ENCODE results near the gene PSMC3IP. TPM values are rescaled to one million over a fixed set of nuclear protein-coding genes. Genes with fewer than 3 reads are reported as not detected.
A peak's percentile ranks its signal among the peaks of the same experiment; 100 is the strongest.
"Not testable (repeated sequence)": the region's sequence is repeated elsewhere in the genome, so short reads cannot be mapped to it uniquely, and the experiment has no call there.

Gene PSMC3IP
- polyA plus RNA-seq, 1 experiment, result 3.4 TPM

GRCh38 chr17:42553161-42553818, 24.2 kb downstream of the PSMC3IP start:
- H3K27me3 ChIP-seq (ENCODE audit: control insufficient read depth, insufficient read depth, low read length), result no peaks in the 10 kb centered on the region
- no peaks in the 10 kb centered on the region; the same call in 1 of the 2 replicates for H3K36me3 ChIP-seq (ENCODE audit: control insufficient read depth, insufficient read depth, low read length)
- DNase-seq (ENCODE audit: low read depth), result no peak
- TF ChIP-seq CTCF (IDR thresholded peaks at IDR 0.05; ENCODE audit: insufficient read depth, low read depth, low read length), result no peak
- POLR2A ChIA-PET, result interaction anchor here (0.6 kb wide), 1 partner anchor 395 kb away, joined by 5 read pairs; no protein-coding TSS in a partner anchor
- H3K4me3 ChIP-seq (ENCODE audit: low read depth, low read length), result no peak overlapping the region
- CTCF ChIA-PET, result interaction anchor here (1.1 to 1.8 kb wide), 3 partner anchors 25 to 485 kb away, joined by 3 to 4 read pairs (median 4); no protein-coding TSS in a partner anchor

GRCh38 chr17:42552736-42553135, 24.8 kb downstream of the PSMC3IP start, which contains the start of gene HSD17B1:
TSS of gene HSD17B1 (plus strand) at chr17:42552923. CDS start at chr17:42552934, 11 bp downstream.
- H3K27me3 ChIP-seq (ENCODE audit: control insufficient read depth, insufficient read depth, low read length); H3K36me3 ChIP-seq (ENCODE audit: control insufficient read depth, insufficient read depth, low read length); DNase-seq (ENCODE audit: low read depth): not testable (repeated sequence)
- CTCF ChIA-PET, result interaction anchor here (1.8 kb wide), 1 partner anchor 26 kb away, joined by 4 read pairs; no protein-coding TSS in a partner anchor
- peak within 1 kb of the TSS; percentile 95 for H3K4me3 ChIP-seq (ENCODE audit: low read depth, low read length)
- POLR2A ChIA-PET, result interaction anchor here (0.6 kb wide), 1 partner anchor 395 kb away, joined by 5 read pairs; no protein-coding TSS in a partner anchor

- no peak for DNase-seq (ENCODE audit: low read depth)
- no peaks in the 10 kb centered on the region for H3K27me3 ChIP-seq (ENCODE audit: control insufficient read depth, insufficient read depth, low read length)
- H3K4me3 ChIP-seq (ENCODE audit: low read depth, low read length), result no peak overlapping the region
- no peak for TF ChIP-seq CTCF (IDR thresholded peaks at IDR 0.05; ENCODE audit: insufficient read depth, low read depth, low read length)
- ChIA-PET CTCF (interaction anchor here (0.8 to 1.4 kb wide), 5 partner anchors 11 to 137 kb away, joined by 3 to 4 read pairs (median 3); no protein-coding TSS in a partner anchor), POLR2A (no interaction called here)
- H3K36me3 ChIP-seq (ENCODE audit: control insufficient read depth, insufficient read depth, low read length), result no peaks in the 10 kb centered on the region
These were observed 28.4 kb downstream of the PSMC3IP start for GRCh38 chr17:42548993-42549755.

- H3K4me3 ChIP-seq (ENCODE audit: low read depth, low read length), result peak overlapping the region; percentile 31
- no peak for DNase-seq (ENCODE audit: low read depth)
- peak; percentile 35; the same call in 1 of the 2 replicates for TF ChIP-seq CTCF (IDR thresholded peaks at IDR 0.05; ENCODE audit: insufficient read depth, low read depth, low read length)
These were observed 29.3 kb downstream of the PSMC3IP start for GRCh38 chr17:42548070-42548837.

GRCh38 chr17:42547698-42548069, 29.8 kb downstream of the PSMC3IP start:
- DNase-seq (ENCODE audit: low read depth), result no peak
- CTCF ChIA-PET, result interaction anchor here (1.1 to 1.4 kb wide), 2 partner anchors 12 to 20 kb away, joined by 3 to 4 read pairs; no protein-coding TSS in a partner anchor
- POLR2A ChIA-PET, result no interaction called here

More at GRCh38 chr17:42548070-42548837, 29.3 kb downstream of the PSMC3IP start:
- POLR2A ChIA-PET, result no interaction called here
- Histone ChIP-seq H3K36me3 (ENCODE audit: control insufficient read depth, insufficient read depth, low read length) (peaks cover 5% of the 10 kb centered on the region), H3K27me3 (ENCODE audit: control insufficient read depth, insufficient read depth, low read length) (no peaks in the 10 kb centered on the region)
- CTCF ChIA-PET, result interaction anchor here (0.8 to 1.4 kb wide), 4 partner anchors 12 to 138 kb away, joined by 3 to 4 read pairs (median 3); no protein-coding TSS in a partner anchor

More at GRCh38 chr17:42547698-42548069, 29.8 kb downstream of the PSMC3IP start:
- Histone ChIP-seq H3K4me3 (ENCODE audit: low read depth, low read length) (no peak overlapping the region), H3K36me3 (ENCODE audit: control insufficient read depth, insufficient read depth, low read length) (peaks cover 9% of the 10 kb centered on the region), H3K27me3 (ENCODE audit: control insufficient read depth, insufficient read depth, low read length) (no peaks in the 10 kb centered on the region)
- no peak for TF ChIP-seq CTCF (IDR thresholded peaks at IDR 0.05; ENCODE audit: insufficient read depth, low read depth, low read length)

Measured in BJ (cell line).